D721Med (cell line): Measurements from ENCODE around the gene CYP4Z1.

ENCODE experiments used
- DNase-seq: peaks from one replicate; pipeline ENCODE4 v3.0.0; 2011; ENCODE audit warnings: low spot score; ENCODE audit not compliant: insufficient read length
- FAIRE-seq: peaks from 2 replicates; lab custom pipeline; 2011; peaks lifted over from hg19 to GRCh38; lab: Jason Lieb, UNC
- CTCF ChIP-seq: IDR thresholded peaks from 2 replicates; pipeline ENCODE4 v1.5.1; 2012; ENCODE audit warnings: mild to moderate bottlenecking, control low read depth; ENCODE audit not compliant: insufficient read depth; ENCODE audit errors: missing control alignments

CYP4Z1 gene

GRCh38 chr1:47160716-47161115 lies 93.7 kb downstream of the CYP4Z1 start:
- no peak for DNase-seq
- TF ChIP-seq CTCF = no peak
- FAIRE-seq = no peak

GRCh38 chr1:47161298-47162040 lies 94.4 kb downstream of the CYP4Z1 start:
- no peak for TF ChIP-seq CTCF
- no peak for FAIRE-seq
- DNase-seq = no peak

GRCh38 chr1:47164552-47164951 lies 97.5 kb downstream of the CYP4Z1 start:
- DNase-seq (no peak), FAIRE-seq (no peak)
- no peak for TF ChIP-seq CTCF
